ENCODE results near the gene PAK5.
A peak's percentile ranks its signal among the peaks of the same experiment; 100 is the strongest.

Gene PAK5

GRCh38 chr20:9575836-9576235, 263.0 kb downstream of the PAK5 start:
- no peak for DNase-seq (ENCODE audit: low read depth)

GRCh38 chr20:9574776-9575175, 264.1 kb downstream of the PAK5 start:
- DNase-seq (ENCODE audit: low read depth) = no peak

GRCh38 chr20:9574181-9574580, 264.7 kb downstream of the PAK5 start:
- no peak for DNase-seq (ENCODE audit: low read depth)

GRCh38 chr20:9573335-9574151, 265.3 kb downstream of the PAK5 start:
- DNase-seq (ENCODE audit: low read depth) = no peak

GRCh38 chr20:9572670-9573069, 266.2 kb downstream of the PAK5 start:
- DNase-seq (ENCODE audit: low read depth) = no peak

GRCh38 chr20:9571783-9572182, 267.1 kb downstream of the PAK5 start:
- no peak for DNase-seq (ENCODE audit: low read depth)

- no peak for DNase-seq (ENCODE audit: low read depth)
Observed at GRCh38 chr20:9570612-9571011, 268.3 kb downstream of the PAK5 start.

- no peak for DNase-seq (ENCODE audit: low read depth)
Observed at GRCh38 chr20:9566977-9567376, 271.9 kb downstream of the PAK5 start.

- no peak for DNase-seq (ENCODE audit: low read depth)
Observed at GRCh38 chr20:9565910-9566550, 272.8 kb downstream of the PAK5 start.

GRCh38 chr20:9557411-9557810, 281.5 kb downstream of the PAK5 start:
- no peak for DNase-seq (ENCODE audit: low read depth)

GRCh38 chr20:9555781-9556180, 283.1 kb downstream of the PAK5 start:
- peak; percentile 7 for DNase-seq (ENCODE audit: low read depth)

GRCh38 chr20:9551808-9552550, 286.9 kb downstream of the PAK5 start:
- no peak for DNase-seq (ENCODE audit: low read depth)

- no peak for DNase-seq (ENCODE audit: low read depth)
Observed at GRCh38 chr20:9550871-9551270, 288.0 kb downstream of the PAK5 start.

GRCh38 chr20:9550283-9550682, 288.6 kb downstream of the PAK5 start:
- no peak for DNase-seq (ENCODE audit: low read depth)

GRCh38 chr20:9543214-9543613, 295.7 kb downstream of the PAK5 start:
- DNase-seq (ENCODE audit: low read depth) = no peak

- DNase-seq (ENCODE audit: low read depth) = no peak
Observed at GRCh38 chr20:9535449-9535848, 303.4 kb downstream of the PAK5 start.

GRCh38 chr20:9534025-9534424, 304.9 kb downstream of the PAK5 start:
- DNase-seq (ENCODE audit: low read depth) = no peak

- DNase-seq (ENCODE audit: low read depth) = no peak
Observed at GRCh38 chr20:9532069-9532838, 306.6 kb downstream of the PAK5 start.

GRCh38 chr20:9531581-9531980, 307.3 kb downstream of the PAK5 start:
- no peak for DNase-seq (ENCODE audit: low read depth)

- no peak for DNase-seq (ENCODE audit: low read depth)
Observed at GRCh38 chr20:9523636-9524035, 315.2 kb downstream of the PAK5 start.

- no peak for DNase-seq (ENCODE audit: low read depth)
Observed at GRCh38 chr20:9520086-9520485, 318.8 kb downstream of the PAK5 start.

GRCh38 chr20:9518576-9519175, 320.2 kb downstream of the PAK5 start:
- DNase-seq (ENCODE audit: low read depth) = no peak
